Measurements from ENCODE around the gene PRRT3. TPM values are rescaled to one million over a fixed set of nuclear protein-coding genes. Genes with fewer than 3 reads are reported as not detected.

PRRT3 gene
- total and polyA plus RNA-seq, 9 donors, result 0.75 to 2.5 (median 1.8) TPM

GRCh38 chr3:9969632-9970019 is 17.4 kb upstream of the PRRT3 start:
- H3K36me3 ChIP-seq (ENCODE audit: control insufficient read depth, insufficient read depth, low read length), result peaks cover 52% of the 10 kb centered on the region
- H3K27me3 ChIP-seq (ENCODE audit: control insufficient read depth, insufficient read depth, low read length), result no peaks in the 10 kb centered on the region
- H3K9me3 ChIP-seq (replicated peaks; ENCODE audit: control insufficient read depth, low read depth, low read length), result no peaks in the 10 kb centered on the region
- H3K4me3 ChIP-seq (ENCODE audit: low read length), result no peak overlapping the region
- WGBS (ENCODE audit: insufficient coverage), result 95% methylated on average over 4 of the region's 4 CpGs
- H3K4me1 ChIP-seq (ENCODE audit: control insufficient read depth, insufficient read depth, low read length), result no peaks in the 10 kb centered on the region
- H3K27ac ChIP-seq (ENCODE audit: low read length), result no peak overlapping the region
- no peak for DNase-seq

GRCh38 chr3:9966841-9967240 is 14.6 kb upstream of the PRRT3 start:
- no peaks in the 10 kb centered on the region for H3K9me3 ChIP-seq (replicated peaks; ENCODE audit: control insufficient read depth, low read depth, low read length)
- DNase-seq, result no peak
- H3K4me1 ChIP-seq (ENCODE audit: control insufficient read depth, insufficient read depth, low read length), result no peaks in the 10 kb centered on the region
- peaks cover 52% of the 10 kb centered on the region for H3K36me3 ChIP-seq (ENCODE audit: control insufficient read depth, insufficient read depth, low read length)
- H3K4me3 ChIP-seq (ENCODE audit: low read length), result no peak overlapping the region
- no peaks in the 10 kb centered on the region for H3K27me3 ChIP-seq (ENCODE audit: control insufficient read depth, insufficient read depth, low read length)
- 100% methylated on average over 1 of the region's 2 CpGs for WGBS (ENCODE audit: insufficient coverage)
- no peak overlapping the region for H3K27ac ChIP-seq (ENCODE audit: low read length)

DNA sequence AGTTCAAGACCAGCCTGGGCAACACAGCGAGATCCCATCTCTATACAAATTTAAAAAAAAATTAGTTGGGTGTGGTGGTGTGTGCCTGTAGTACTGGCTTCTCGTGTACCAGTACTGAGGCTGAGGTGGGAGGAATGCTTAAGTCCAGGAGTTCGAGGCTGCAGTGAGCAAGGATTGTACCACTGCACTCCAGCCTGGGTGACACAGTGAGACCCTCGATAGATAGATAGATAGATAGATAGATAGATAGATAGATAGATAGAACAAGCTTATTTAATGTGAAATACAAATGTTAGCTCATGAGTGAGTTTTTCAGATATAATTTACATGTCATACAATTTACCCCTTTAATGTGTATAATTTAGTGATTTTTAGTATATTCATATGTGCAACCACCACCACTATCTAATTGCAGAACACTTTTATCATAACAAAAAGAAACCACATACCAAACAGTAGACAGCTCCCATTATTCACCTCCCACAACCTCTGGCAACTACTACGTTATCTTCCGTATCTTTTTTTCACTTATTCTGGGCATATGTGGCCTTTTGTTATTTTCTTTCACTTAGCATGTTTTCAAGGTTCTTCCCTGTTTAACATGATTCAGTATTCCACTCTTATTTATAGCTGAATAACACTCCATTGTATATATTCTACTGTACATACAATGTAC is 13.1 kb upstream of the PRRT3 start:
- WGBS (ENCODE audit: insufficient coverage), result no CpG with 5 or more reads among the region's 6 CpGs
- peaks cover 44% of the 10 kb centered on the region for H3K36me3 ChIP-seq (ENCODE audit: control insufficient read depth, insufficient read depth, low read length)

GRCh38 chr3:9957214-9957613 is 5.0 kb upstream of the PRRT3 start:
- Histone ChIP-seq H3K27me3 (ENCODE audit: control insufficient read depth, insufficient read depth, low read length) (no peaks in the 10 kb centered on the region), H3K4me1 (ENCODE audit: control insufficient read depth, insufficient read depth, low read length) (peaks cover 3% of the 10 kb centered on the region), H3K4me3 (ENCODE audit: low read length) (no peak overlapping the region), H3K9me3 (replicated peaks; ENCODE audit: control insufficient read depth, low read depth, low read length) (no peaks in the 10 kb centered on the region), H3K36me3 (ENCODE audit: control insufficient read depth, insufficient read depth, low read length) (peaks cover 8% of the 10 kb centered on the region), H3K27ac (ENCODE audit: low read length) (no peak overlapping the region)
- 0% methylated on average over 2 of the region's 5 CpGs for WGBS (ENCODE audit: insufficient coverage)
- DNase-seq, result no peak

More for the DNA sequence above, 13.1 kb upstream of the PRRT3 start:
- H3K9me3 ChIP-seq (replicated peaks; ENCODE audit: control insufficient read depth, low read depth, low read length), result no peaks in the 10 kb centered on the region
- H3K27me3 ChIP-seq (ENCODE audit: control insufficient read depth, insufficient read depth, low read length), result no peaks in the 10 kb centered on the region
- H3K27ac ChIP-seq (ENCODE audit: low read length), result no peak overlapping the region
- H3K4me1 ChIP-seq (ENCODE audit: control insufficient read depth, insufficient read depth, low read length), result no peaks in the 10 kb centered on the region
- no peak overlapping the region for H3K4me3 ChIP-seq (ENCODE audit: low read length)
- no peak for DNase-seq

DNA sequence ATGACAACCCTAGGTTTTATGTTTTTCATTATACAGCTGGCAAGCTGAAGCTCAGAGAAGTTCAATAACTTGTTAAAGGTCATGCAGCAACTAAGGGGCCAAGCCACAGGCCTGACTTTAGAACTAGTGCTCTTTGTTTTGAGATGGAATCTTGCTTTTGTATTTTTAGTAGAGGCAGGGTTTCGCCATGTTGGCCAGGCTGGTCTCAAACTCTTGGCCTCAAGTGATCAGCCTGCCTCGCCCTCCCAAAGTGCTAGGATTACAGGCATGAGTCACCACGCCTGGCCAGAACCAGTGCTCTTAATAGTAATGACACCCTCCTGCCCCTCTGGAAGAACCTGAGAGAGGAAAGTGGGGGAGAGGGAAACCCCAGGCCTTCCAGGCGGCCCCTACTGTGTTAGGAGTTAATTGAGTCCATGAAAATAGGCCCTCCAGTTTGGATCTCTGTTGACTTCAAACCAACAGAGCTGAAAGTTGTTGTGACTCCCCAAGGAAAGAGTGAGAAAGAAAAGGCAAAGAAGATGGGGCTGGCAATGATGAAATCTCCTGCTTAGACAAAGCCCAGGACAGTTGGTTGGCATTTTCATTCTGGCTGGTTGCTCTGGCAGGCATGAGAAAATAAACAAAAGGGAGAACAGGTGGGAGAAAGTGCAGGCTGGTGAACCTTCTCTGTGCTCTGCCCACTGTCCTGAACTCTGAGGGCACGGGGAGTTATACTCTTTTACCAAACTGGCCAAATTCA is 3.6 kb upstream of the PRRT3 start:
- no peaks in the 10 kb centered on the region for H3K27me3 ChIP-seq (ENCODE audit: control insufficient read depth, insufficient read depth, low read length)
- peaks cover 14% of the 10 kb centered on the region for H3K4me1 ChIP-seq (ENCODE audit: control insufficient read depth, insufficient read depth, low read length)
- no peak overlapping the region for H3K27ac ChIP-seq (ENCODE audit: low read length)
- H3K4me3 ChIP-seq (ENCODE audit: low read length), result no peak overlapping the region
- peaks cover under 1% of the 10 kb centered on the region for H3K36me3 ChIP-seq (ENCODE audit: control insufficient read depth, insufficient read depth, low read length)
- DNase-seq, result no peak
- no peaks in the 10 kb centered on the region for H3K9me3 ChIP-seq (replicated peaks; ENCODE audit: control insufficient read depth, low read depth, low read length)
- 84% methylated on average over 2 of the region's 5 CpGs for WGBS (ENCODE audit: insufficient coverage)

DNA sequence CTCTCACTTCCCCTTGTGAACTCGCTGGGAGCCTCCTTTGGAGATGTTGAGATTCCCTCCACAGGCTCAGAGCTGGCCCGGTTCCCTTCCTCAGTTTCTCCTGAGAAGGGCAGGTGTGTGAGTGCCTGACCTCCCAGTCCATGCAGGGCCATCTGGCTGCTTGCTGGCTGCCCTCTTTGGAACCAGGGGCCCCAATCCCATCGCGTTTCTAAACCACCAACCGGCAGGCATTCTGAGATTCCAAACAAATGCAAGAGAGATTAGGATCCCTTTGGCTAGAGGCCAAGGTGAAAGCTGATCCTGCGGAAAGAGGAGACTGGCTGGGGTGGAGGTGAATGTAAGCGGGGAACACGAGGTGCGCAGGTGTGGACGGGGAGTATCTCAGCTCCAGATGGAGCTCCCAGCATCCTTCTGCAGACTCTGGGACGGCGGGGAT is 2.9 kb upstream of the PRRT3 start:
- H3K4me3 ChIP-seq (ENCODE audit: low read length), result no peak overlapping the region
- peaks cover 2% of the 10 kb centered on the region for H3K36me3 ChIP-seq (ENCODE audit: control insufficient read depth, insufficient read depth, low read length)
- DNase-seq, result no peak
- no peak overlapping the region for H3K27ac ChIP-seq (ENCODE audit: low read length)
- no peaks in the 10 kb centered on the region for H3K9me3 ChIP-seq (replicated peaks; ENCODE audit: control insufficient read depth, low read depth, low read length)
- WGBS (ENCODE audit: insufficient coverage), result 23% methylated on average over 5 of the region's 12 CpGs
- H3K4me1 ChIP-seq (ENCODE audit: control insufficient read depth, insufficient read depth, low read length), result peaks cover 14% of the 10 kb centered on the region
- no peaks in the 10 kb centered on the region for H3K27me3 ChIP-seq (ENCODE audit: control insufficient read depth, insufficient read depth, low read length)

DNA sequence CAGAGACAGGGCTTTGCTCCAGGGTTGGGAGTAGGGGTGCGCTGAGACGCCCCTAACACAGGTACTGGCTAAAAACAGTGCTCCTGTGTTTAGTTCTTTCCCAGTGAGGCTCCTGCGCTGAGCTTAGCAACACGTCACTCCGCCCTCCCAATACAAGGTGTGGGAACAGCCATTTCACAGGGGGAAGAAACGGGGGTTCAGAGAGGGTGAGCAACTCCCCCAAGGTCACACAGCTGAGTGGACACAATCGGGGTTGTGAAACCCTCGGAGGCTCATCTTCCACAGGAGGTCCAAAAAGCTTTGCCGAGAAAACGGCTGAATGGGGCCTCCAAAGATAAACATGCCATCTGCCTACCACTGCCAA is 628 bp downstream of the PRRT3 start:
- 67% methylated on average over 2 of the region's 10 CpGs for WGBS (ENCODE audit: insufficient coverage)
- peaks cover 12% of the 10 kb centered on the region for H3K36me3 ChIP-seq (ENCODE audit: control insufficient read depth, insufficient read depth, low read length)
- no peaks in the 10 kb centered on the region for H3K9me3 ChIP-seq (replicated peaks; ENCODE audit: control insufficient read depth, low read depth, low read length)
- DNase-seq, result no peak
- peaks cover 20% of the 10 kb centered on the region for H3K4me1 ChIP-seq (ENCODE audit: control insufficient read depth, insufficient read depth, low read length)
- no peak overlapping the region for H3K27ac ChIP-seq (ENCODE audit: low read length)
- peak overlapping the region; percentile 32 for H3K4me3 ChIP-seq (ENCODE audit: low read length)
- no peaks in the 10 kb centered on the region for H3K27me3 ChIP-seq (ENCODE audit: control insufficient read depth, insufficient read depth, low read length)

DNA sequence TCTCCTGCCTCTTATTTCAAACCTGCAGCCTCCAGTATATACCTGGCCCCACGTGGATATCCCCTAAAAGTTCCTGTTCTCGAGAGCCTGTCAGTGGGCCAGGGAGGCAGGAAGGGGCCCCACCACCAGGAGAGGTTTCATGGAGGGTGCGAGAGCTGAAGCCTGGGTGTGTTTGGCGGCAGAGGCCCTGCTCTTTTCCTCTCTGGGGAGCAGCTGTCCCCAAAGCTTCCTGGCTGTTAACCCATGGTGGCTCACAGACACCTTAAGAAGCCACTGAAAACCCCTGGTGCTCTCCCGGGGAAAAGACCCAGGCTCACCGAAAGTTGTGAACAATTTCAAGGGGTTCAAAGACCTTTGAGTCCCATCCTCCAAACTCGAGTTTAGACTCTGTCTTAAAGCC is 1.1 kb downstream of the PRRT3 start:
- Histone ChIP-seq H3K4me1 (ENCODE audit: control insufficient read depth, insufficient read depth, low read length) (peaks cover 22% of the 10 kb centered on the region), H3K36me3 (ENCODE audit: control insufficient read depth, insufficient read depth, low read length) (peaks cover 12% of the 10 kb centered on the region), H3K27ac (ENCODE audit: low read length) (no peak overlapping the region), H3K27me3 (ENCODE audit: control insufficient read depth, insufficient read depth, low read length) (no peaks in the 10 kb centered on the region), H3K4me3 (ENCODE audit: low read length) (no peak overlapping the region), H3K9me3 (replicated peaks; ENCODE audit: control insufficient read depth, low read depth, low read length) (no peaks in the 10 kb centered on the region)
- WGBS (ENCODE audit: insufficient coverage), result 22% methylated on average over 4 of the region's 7 CpGs
- DNase-seq, result no peak

DNA sequence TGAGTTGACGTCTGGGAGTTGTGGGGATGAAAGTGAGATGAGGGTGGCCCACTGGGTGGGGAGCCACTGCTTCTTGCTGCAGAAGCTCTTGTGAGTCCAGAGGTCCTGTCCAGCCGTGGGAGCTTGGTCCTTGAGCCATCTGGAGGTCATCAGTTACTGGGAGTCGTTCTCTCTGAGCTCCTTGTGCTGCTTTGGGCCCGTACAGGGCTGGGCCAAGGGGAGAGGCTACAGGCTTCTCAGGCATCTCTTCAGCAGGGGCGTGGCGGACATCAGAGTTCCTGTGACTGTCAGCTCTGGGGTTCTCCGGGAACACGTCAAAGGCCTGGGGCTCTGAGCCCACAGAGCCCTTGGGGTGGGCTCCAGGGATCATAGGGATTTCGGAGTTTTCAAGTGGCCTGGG is 2.6 kb downstream of the PRRT3 start:
- 58% methylated on average over 8 of the region's 9 CpGs for WGBS (ENCODE audit: insufficient coverage)
- H3K9me3 ChIP-seq (replicated peaks; ENCODE audit: control insufficient read depth, low read depth, low read length), result no peaks in the 10 kb centered on the region
- peaks cover 12% of the 10 kb centered on the region for H3K36me3 ChIP-seq (ENCODE audit: control insufficient read depth, insufficient read depth, low read length)
- H3K4me1 ChIP-seq (ENCODE audit: control insufficient read depth, insufficient read depth, low read length), result peaks cover 22% of the 10 kb centered on the region
- no peaks in the 10 kb centered on the region for H3K27me3 ChIP-seq (ENCODE audit: control insufficient read depth, insufficient read depth, low read length)
- DNase-seq, result no peak
- H3K27ac ChIP-seq (ENCODE audit: low read length), result no peak overlapping the region
- no peak overlapping the region for H3K4me3 ChIP-seq (ENCODE audit: low read length)

GRCh38 chr3:9949115-9949514 is 3.1 kb downstream of the PRRT3 start:
- Histone ChIP-seq H3K27me3 (ENCODE audit: control insufficient read depth, insufficient read depth, low read length) (no peaks in the 10 kb centered on the region), H3K4me3 (ENCODE audit: low read length) (no peak overlapping the region), H3K9me3 (replicated peaks; ENCODE audit: control insufficient read depth, low read depth, low read length) (no peaks in the 10 kb centered on the region), H3K27ac (ENCODE audit: low read length) (no peak overlapping the region), H3K4me1 (ENCODE audit: control insufficient read depth, insufficient read depth, low read length) (peaks cover 22% of the 10 kb centered on the region), H3K36me3 (ENCODE audit: control insufficient read depth, insufficient read depth, low read length) (peaks cover 12% of the 10 kb centered on the region)
- no peak for DNase-seq
- WGBS (ENCODE audit: insufficient coverage), result 90% methylated on average over 5 of the region's 7 CpGs

Measured in muscle of leg (tissue), 11 donors.